Activated T-cell treated with anti-CD3 and anti-CD28 coated beads, Interleukin-2, amount 50 U/mL, for 72 hours (primary cell): ENCODE results near the gene TBRG4. TPM values are rescaled to one million over a fixed set of nuclear protein-coding genes. Genes with fewer than 3 reads are reported as not detected.

Experiments
- ATAC-seq, 2 donors: fragments of 150-1000 bp; cut with Tn5 transposase; replicated peaks in 1 of 2; 2 replicates each; pipeline ENCODE4 v1.10.0; 2021; ENCODE audit warnings: moderate library complexity in 2 of 2, mild to moderate bottlenecking in 1 of 2
- DNase-seq, 2 donors: peaks; one replicate each; pipeline ENCODE4 v3.0.0; 2021 to 2022; ENCODE audit warnings: mixed read lengths in 1 of 2
- H3K27ac Mint-ChIP-seq: one replicate; pipeline ENCODE4 v1.8.0; 2022; ENCODE audit warnings: mild to moderate bottlenecking, moderate library complexity, mixed read lengths
- H3K27me3 Mint-ChIP-seq: one replicate; pipeline ENCODE4 v1.8.0; 2022; ENCODE audit warnings: low read depth, mixed read lengths
- H3K36me3 Mint-ChIP-seq, 2 donors: one replicate each; pipeline ENCODE4 v1.8.0; 2022; ENCODE audit warnings: mixed read lengths in 2 of 2, mild to moderate bottlenecking in 1 of 2; ENCODE audit not compliant: insufficient read depth in 2 of 2
- H3K4me1 Mint-ChIP-seq: one replicate; pipeline ENCODE4 v1.8.0; 2022; ENCODE audit warnings: low read depth, mixed read lengths
- H3K4me3 Mint-ChIP-seq, 2 donors: one replicate each; pipeline ENCODE4 v1.8.0; 2022; ENCODE audit warnings: mild to moderate bottlenecking in 2 of 2, mixed read lengths in 2 of 2, moderate library complexity in 2 of 2
- H3K9me3 Mint-ChIP-seq, 2 donors: one replicate each; pipeline ENCODE4 v1.8.0; 2022; ENCODE audit warnings: mixed read lengths in 2 of 2
- total RNA-seq, 2 donors: library from RNA; stranded (reverse); gene quantifications; one replicate each; pipeline ENCODE4 v1.2.3, GENCODE V29; 2022

Gene TBRG4
- total RNA-seq, 2 donors from 2014 or later, result 107 to 118 TPM

GRCh38 chr7:45055016-45055415 is 56.5 kb downstream of the TBRG4 start:
- peaks cover 5 to 26% of the 10 kb centered on the region in 2 donors for H3K36me3 Mint-ChIP-seq
- H3K4me1 Mint-ChIP-seq, result peaks cover 57% of the 10 kb centered on the region
- H3K4me3 Mint-ChIP-seq, result no peak overlapping the region
- peaks cover 0 to 2% of the 10 kb centered on the region in 2 donors for H3K9me3 Mint-ChIP-seq
- peak overlapping the region; percentile 10 for H3K27ac Mint-ChIP-seq
- DNase-seq (no peak), ATAC-seq (no peak)
- H3K27me3 Mint-ChIP-seq, result no peaks in the 10 kb centered on the region

- Mint-ChIP-seq H3K4me3 (no peak overlapping the region), H3K4me1 (peaks cover 55% of the 10 kb centered on the region), H3K9me3 (peaks cover 0 to 2% of the 10 kb centered on the region in 2 donors), H3K36me3 (peaks cover 5 to 26% of the 10 kb centered on the region in 2 donors), H3K27ac (peak overlapping the region; percentile 10), H3K27me3 (no peaks in the 10 kb centered on the region)
- ATAC-seq (no peak), DNase-seq (no peak)
Measured at GRCh38 chr7:45054442-45054841, 57.1 kb downstream of the TBRG4 start.

- Mint-ChIP-seq H3K27ac (no peak overlapping the region), H3K9me3 (peaks cover 0 to 2% of the 10 kb centered on the region in 2 donors), H3K36me3 (peaks cover 5 to 26% of the 10 kb centered on the region in 2 donors), H3K27me3 (no peaks in the 10 kb centered on the region), H3K4me1 (peaks cover 55% of the 10 kb centered on the region), H3K4me3 (no peak overlapping the region)
- DNase-seq, result no peak
- no peak for ATAC-seq
Measured at GRCh38 chr7:45053941-45054340, 57.6 kb downstream of the TBRG4 start.

GRCh38 chr7:45053401-45053800 is 58.1 kb downstream of the TBRG4 start:
- Mint-ChIP-seq H3K4me1 (peaks cover 57% of the 10 kb centered on the region), H3K27me3 (no peaks in the 10 kb centered on the region), H3K4me3 (no peak overlapping the region), H3K9me3 (peaks cover 0 to 2% of the 10 kb centered on the region in 2 donors), H3K36me3 (peaks cover 5 to 26% of the 10 kb centered on the region in 2 donors), H3K27ac (peak overlapping the region; percentile 7)
- ATAC-seq (no peak), DNase-seq (no peak)

GRCh38 chr7:45052011-45052410 is 59.5 kb downstream of the TBRG4 start:
- no peak overlapping the region for H3K4me3 Mint-ChIP-seq
- ATAC-seq, result no peak
- peaks cover 0 to 2% of the 10 kb centered on the region in 2 donors for H3K9me3 Mint-ChIP-seq
- H3K27ac Mint-ChIP-seq, result no peak overlapping the region
- no peaks in the 10 kb centered on the region for H3K27me3 Mint-ChIP-seq
- no peak for DNase-seq
- H3K4me1 Mint-ChIP-seq, result peaks cover 55% of the 10 kb centered on the region
- peaks cover 8 to 28% of the 10 kb centered on the region in 2 donors for H3K36me3 Mint-ChIP-seq

GRCh38 chr7:45050198-45050597 is 61.3 kb downstream of the TBRG4 start:
- Mint-ChIP-seq H3K36me3 (peaks cover 8 to 31% of the 10 kb centered on the region in 2 donors), H3K27me3 (no peaks in the 10 kb centered on the region), H3K4me3 (no peak overlapping the region), H3K9me3 (no peaks in the 10 kb centered on the region), H3K27ac (peak overlapping the region; percentile 79), H3K4me1 (peaks cover 50% of the 10 kb centered on the region)
- DNase-seq (no peak), ATAC-seq (no peak)

Other genes with a start within 250 kb of the TBRG4 start
- 10 to 100 TPM; 27.1 to 29.6 TPM for gene PURB, start 226.2 kb downstream of the TBRG4 start, total RNA-seq
- gene MYO1G, start 132.7 kb downstream of the TBRG4 start, total RNA-seq, result 100 to 1,000 TPM; 595 to 606 TPM
- gene CCM2, start 111.5 kb downstream of the TBRG4 start, total RNA-seq, result 100 to 1,000 TPM in 1 of 2 donors, 10 to 100 TPM in 1; 94.2 to 109 TPM
- gene NACAD, start 22.7 kb downstream of the TBRG4 start, total RNA-seq, result under 1 TPM; 0.36 to 0.76 TPM
- under 1 TPM in 1 of 2 donors, not detected in 1; 0.50 TPM for gene RAMP3, start 46.1 kb upstream of the TBRG4 start, total RNA-seq